SK-N-SH treated with all-trans-retinoic acid at 6 μM for 48 hours (cell line): ENCODE data around the gene FAM209B.

Experiments
- SNAI2 ChIP-seq: fragments of 250-450 bp; sonication (Bioruptor Pico); IDR thresholded peaks from 2 replicates; pipeline ENCODE4 v1.5.0; 2020; ENCODE audit warnings: mild to moderate bottlenecking, moderate library complexity
- TF ChIP-seq, protein P1 (sequence below): fragments of 250-450 bp; sonication (Bioruptor Pico); IDR thresholded peaks from 2 replicates; pipeline ENCODE4 v1.8.0; 2021; ENCODE audit warnings: low read depth, mild to moderate bottlenecking, moderate library complexity, borderline replicate concordance
- TF ChIP-seq, protein P2 (sequence below): fragments of 250-450 bp; sonication (Bioruptor Pico); IDR thresholded peaks from 2 replicates; pipeline ENCODE4 v1.5.0; 2020; ENCODE audit warnings: mild to moderate bottlenecking, moderate library complexity

DNA sequence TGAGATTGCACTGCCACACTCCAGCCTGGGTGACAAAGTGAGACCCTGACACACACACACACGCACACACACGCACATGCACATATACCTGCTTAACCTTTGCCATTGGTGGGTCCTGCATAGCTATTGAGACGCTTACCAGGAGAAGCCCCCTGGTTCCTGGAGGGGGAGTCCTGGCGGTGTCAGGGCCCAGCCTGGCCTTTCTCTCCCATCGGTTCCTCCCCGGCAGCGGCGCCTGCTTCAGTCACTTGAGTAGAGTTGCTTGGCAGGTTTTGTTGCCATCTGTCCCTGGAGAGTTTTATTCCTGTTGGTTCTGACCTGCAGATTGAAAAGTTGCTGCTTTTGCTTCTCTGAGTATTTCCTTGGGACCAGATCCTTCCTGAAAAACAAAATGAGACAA is 29.1 kb upstream of the FAM209B start:
- TF ChIP-seq, protein P1, sequence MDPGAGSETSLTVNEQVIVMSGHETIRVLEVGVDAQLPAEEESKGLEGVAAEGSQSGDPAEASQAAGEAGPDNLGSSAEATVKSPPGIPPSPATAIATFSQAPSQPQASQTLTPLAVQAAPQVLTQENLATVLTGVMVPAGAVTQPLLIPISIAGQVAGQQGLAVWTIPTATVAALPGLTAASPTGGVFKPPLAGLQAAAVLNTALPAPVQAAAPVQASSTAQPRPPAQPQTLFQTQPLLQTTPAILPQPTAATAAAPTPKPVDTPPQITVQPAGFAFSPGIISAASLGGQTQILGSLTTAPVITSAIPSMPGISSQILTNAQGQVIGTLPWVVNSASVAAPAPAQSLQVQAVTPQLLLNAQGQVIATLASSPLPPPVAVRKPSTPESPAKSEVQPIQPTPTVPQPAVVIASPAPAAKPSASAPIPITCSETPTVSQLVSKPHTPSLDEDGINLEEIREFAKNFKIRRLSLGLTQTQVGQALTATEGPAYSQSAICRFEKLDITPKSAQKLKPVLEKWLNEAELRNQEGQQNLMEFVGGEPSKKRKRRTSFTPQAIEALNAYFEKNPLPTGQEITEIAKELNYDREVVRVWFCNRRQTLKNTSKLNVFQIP (CRISPR knock-in tag) = no peak
- TF ChIP-seq SNAI2 (CRISPR knock-in tag) = no peak
- TF ChIP-seq, protein P2, sequence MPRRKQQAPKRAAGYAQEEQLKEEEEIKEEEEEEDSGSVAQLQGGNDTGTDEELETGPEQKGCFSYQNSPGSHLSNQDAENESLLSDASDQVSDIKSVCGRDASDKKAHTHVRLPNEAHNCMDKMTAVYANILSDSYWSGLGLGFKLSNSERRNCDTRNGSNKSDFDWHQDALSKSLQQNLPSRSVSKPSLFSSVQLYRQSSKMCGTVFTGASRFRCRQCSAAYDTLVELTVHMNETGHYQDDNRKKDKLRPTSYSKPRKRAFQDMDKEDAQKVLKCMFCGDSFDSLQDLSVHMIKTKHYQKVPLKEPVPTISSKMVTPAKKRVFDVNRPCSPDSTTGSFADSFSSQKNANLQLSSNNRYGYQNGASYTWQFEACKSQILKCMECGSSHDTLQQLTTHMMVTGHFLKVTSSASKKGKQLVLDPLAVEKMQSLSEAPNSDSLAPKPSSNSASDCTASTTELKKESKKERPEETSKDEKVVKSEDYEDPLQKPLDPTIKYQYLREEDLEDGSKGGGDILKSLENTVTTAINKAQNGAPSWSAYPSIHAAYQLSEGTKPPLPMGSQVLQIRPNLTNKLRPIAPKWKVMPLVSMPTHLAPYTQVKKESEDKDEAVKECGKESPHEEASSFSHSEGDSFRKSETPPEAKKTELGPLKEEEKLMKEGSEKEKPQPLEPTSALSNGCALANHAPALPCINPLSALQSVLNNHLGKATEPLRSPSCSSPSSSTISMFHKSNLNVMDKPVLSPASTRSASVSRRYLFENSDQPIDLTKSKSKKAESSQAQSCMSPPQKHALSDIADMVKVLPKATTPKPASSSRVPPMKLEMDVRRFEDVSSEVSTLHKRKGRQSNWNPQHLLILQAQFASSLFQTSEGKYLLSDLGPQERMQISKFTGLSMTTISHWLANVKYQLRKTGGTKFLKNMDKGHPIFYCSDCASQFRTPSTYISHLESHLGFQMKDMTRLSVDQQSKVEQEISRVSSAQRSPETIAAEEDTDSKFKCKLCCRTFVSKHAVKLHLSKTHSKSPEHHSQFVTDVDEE (CRISPR knock-in tag) = no peak
